HG03064 (cell line): ENCODE data around the gene CALML5.

Experiments used
- ATAC-seq: cut with Tn5 transposase; IDR thresholded peaks from one replicate; pipeline ENCODE4 v1.9.1; 2021; ENCODE audit warnings: low read depth; ENCODE audit not compliant: unreplicated experiment

Gene CALML5

GRCh38 chr10:5534051-5534821 is 34.9 kb upstream of the CALML5 start:
- ATAC-seq: no peak

GRCh38 chr10:5533098-5533731 is 33.8 kb upstream of the CALML5 start:
- ATAC-seq: no peak

GRCh38 chr10:5532618-5533097 is 33.3 kb upstream of the CALML5 start:
- ATAC-seq: no peak

GRCh38 chr10:5532307-5532605 is 32.9 kb upstream of the CALML5 start:
- no peak for ATAC-seq

GRCh38 chr10:5531558-5532306 is 32.4 kb upstream of the CALML5 start:
- no peak for ATAC-seq

- ATAC-seq: no peak
Observed at GRCh38 chr10:5530846-5531557, 31.6 kb upstream of the CALML5 start.

GRCh38 chr10:5530412-5530806 is 31.0 kb upstream of the CALML5 start:
- ATAC-seq: no peak

- no peak for ATAC-seq
Observed at GRCh38 chr10:5529702-5530411, 30.5 kb upstream of the CALML5 start.

- no peak for ATAC-seq
Observed at GRCh38 chr10:5528989-5529701, 29.8 kb upstream of the CALML5 start.

- no peak for ATAC-seq
Observed at GRCh38 chr10:5527332-5528200, 28.2 kb upstream of the CALML5 start.

- ATAC-seq: no peak
Observed at GRCh38 chr10:5526691-5527331, 27.4 kb upstream of the CALML5 start.

GRCh38 chr10:5525561-5526341 is 26.4 kb upstream of the CALML5 start:
- ATAC-seq: no peak

GRCh38 chr10:5524641-5525560 is 25.5 kb upstream of the CALML5 start, which contains the start of gene CALML3:
Gene CALML3, plus strand, starts transcription at chr10:5524961. Its CDS starts 125 bp downstream, at chr10:5525086.
- ATAC-seq: no peak

- ATAC-seq: no peak
Observed at GRCh38 chr10:5523796-5524574, 24.6 kb upstream of the CALML5 start.

GRCh38 chr10:5522913-5523560 is 23.7 kb upstream of the CALML5 start:
- ATAC-seq: no peak
